NK-92 (cell line): ENCODE data around the gene POMGNT1.

Source experiments
- DNase-seq: peaks from one replicate; lab custom pipeline; 2025; ENCODE audit not compliant: unreplicated experiment; lab: John Stamatoyannopoulos, UW

POMGNT1 gene

DNA sequence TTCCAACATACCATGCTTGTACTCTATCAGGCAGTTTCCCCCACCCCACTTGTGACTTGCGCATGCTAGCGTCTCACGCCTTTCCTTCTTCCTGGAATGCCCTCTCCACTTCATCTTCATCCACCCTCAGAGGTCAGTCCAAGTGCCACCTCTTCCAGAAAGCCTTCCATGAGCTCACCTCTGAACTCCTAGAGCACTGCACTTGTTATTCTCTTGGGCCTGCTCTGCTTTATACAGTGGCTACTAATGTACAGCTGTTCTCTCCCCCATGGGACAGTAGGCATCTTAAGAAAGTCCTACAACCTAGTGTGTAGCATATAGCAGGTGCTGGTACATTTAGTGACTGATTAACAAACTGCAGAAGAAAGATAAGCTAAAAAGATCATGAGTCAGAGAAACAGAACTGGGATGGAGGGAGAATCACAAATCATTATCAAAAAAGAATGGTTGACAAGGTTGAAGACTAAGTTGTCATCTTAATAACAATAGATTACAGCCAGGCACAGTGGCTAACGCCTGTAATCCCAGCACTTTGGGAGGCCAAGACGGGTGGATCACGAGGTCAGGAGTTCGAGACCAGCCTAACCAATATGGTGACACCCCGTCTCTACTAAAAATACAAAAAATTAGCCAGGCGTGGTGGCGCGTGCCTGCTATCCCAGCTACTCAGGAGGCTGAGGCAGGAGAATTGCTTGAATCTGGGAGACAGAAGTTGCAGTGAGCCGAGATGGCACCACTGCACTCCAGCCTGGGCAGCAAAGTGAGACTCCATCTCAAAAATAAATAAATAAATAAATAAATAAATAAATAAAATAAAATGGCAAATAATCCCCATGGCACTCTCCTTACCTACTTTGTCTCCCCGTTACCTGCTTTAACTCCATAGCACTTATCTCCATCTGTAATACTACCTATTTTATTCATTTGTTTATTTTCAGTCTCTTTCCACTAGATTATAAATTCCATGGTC, 39.6 kb downstream of the POMGNT1 start:
- DNase-seq: no peak

DNA sequence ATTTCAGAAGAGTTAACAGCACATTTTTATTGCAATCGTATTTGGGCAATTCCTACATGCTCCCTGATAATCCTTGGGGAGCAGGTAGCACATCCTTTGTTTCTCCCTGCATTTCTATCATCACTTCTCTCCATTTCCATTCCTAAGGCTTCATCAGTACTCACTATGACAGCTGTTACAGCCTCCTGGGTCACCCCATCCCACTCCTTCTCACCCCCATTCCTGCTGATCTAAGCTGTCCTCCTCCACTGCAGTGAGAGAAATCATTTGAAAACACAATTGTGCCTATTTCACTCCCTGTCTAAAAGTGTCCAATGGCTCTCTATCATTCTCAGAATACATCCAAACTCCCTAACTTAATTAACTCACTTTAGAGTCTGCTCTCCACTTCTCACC, 40.3 kb downstream of the POMGNT1 start:
- DNase-seq: no peak

DNA sequence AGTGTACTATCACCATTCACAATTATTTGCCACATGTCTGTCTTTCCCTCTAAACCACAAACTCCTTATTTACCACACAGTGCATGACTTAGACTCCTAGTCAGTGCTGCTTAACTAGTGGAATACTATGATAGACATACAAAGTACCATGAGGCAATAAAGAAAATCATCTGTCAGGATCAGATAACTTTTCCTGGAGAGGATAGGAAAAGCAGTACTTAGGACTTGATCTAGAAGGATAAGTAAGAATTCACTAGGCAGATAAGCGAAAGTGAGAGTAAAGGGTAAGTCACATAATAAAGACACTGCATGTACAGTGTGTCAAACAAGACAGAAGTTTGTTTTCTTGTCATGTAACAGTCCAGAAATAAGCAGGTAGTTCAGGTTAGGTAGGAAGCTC, 44.5 kb downstream of the POMGNT1 start:
- no peak for DNase-seq

GRCh38 chr1:46153228-46153627, 45.0 kb downstream of the POMGNT1 start:
- DNase-seq: no peak

DNA sequence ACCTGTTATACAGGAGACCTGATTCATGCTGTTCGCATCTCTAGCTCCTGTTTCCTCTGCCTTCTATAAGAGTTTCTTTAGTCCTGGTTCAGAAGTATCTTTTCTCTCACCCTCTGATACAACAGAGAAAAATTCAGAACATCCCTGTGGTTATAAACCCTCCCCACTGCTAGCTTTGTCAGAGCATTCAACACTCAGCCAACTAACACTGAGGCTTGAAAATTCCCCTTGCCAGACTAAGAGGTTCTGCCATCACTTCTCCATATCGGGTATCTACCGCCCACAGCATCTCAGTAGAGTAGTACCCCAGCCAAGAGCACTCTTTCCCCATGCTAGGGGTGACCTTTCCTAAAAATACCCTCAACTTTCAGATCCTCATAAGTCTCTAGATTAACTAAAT, 46.2 kb downstream of the POMGNT1 start:
- DNase-seq: no peak

- no peak for DNase-seq
Observed at GRCh38 chr1:46150085-46150484, 48.1 kb downstream of the POMGNT1 start.

DNA sequence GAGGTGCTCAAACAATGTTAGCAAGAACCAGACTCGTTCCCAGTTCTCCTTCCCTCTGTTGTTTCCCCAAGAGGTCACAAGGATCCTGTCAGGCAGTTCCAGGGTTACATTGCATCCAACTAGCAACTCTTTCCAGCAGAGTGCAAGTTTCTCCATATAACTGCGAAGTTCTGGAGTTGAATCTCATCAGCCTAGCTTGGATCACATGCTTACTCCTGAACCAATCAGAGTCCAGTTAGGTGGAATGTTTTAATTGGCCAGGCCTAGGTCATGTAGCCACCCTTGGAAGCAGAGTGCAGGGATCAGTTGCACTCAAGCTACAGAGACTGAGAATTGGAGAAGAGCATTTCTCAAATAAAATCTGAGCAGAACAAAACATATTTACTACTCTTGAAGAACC, 49.9 kb downstream of the POMGNT1 start:
- no peak for DNase-seq
